Kasumi-1 (cell line): Measurements from ENCODE around the gene ELANE.
A peak's percentile ranks its signal among the peaks of the same experiment; 100 is the strongest.
"Not testable (repeated sequence)": the region's sequence is repeated elsewhere in the genome, so short reads cannot be mapped to it uniquely, and the experiment has no call there.

Experiments
- DNase-seq, 2 experiments: peaks; one replicate each; lab custom pipeline; 2025; lab: John Stamatoyannopoulos, UW

ELANE gene

GRCh38 chr19:842802-843179, 9.3 kb upstream of the ELANE start:
- not testable (repeated sequence) for DNase-seq

DNA sequence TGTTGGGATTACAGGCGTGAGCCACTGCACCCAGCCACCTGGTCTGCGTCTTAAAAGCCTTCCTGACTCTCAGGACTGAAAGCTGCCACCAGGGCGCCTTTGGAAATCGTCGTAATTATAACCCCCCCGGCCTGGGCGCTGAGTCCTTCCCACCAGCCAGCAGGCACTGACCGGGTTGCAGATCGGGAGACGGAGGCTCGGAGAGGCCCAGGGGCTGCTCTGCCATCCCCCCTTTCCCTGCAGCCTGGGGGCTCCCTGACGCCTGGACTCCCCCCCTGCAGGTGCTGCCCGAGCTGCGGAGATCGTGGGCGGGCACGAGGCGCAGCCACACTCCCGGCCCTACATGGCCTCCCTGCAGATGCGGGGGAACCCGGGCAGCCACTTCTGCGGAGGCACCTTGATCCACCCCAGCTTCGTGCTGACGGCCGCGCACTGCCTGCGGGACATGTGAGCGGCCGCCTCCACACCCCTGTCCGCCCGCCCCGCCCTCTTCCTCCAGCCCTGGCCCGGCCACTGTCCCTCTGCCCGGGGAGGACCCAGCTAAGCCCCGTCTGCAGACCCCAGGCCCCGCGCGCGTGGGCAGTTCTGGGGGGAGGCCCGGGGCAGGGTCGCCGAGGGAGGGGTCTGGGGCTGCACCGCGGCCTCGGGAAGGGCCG, 8.8 kb upstream of the ELANE start:
- no peak for DNase-seq

GRCh38 chr19:843836-844545, 8.1 kb upstream of the ELANE start:
- DNase-seq = no peak

- DNase-seq = peak in 1 of 2 experiments; percentile 31
Measured at GRCh38 chr19:844546-844971, 7.5 kb upstream of the ELANE start.

GRCh38 chr19:845707-846521, 6.2 kb upstream of the ELANE start:
- DNase-seq = no peak

DNA sequence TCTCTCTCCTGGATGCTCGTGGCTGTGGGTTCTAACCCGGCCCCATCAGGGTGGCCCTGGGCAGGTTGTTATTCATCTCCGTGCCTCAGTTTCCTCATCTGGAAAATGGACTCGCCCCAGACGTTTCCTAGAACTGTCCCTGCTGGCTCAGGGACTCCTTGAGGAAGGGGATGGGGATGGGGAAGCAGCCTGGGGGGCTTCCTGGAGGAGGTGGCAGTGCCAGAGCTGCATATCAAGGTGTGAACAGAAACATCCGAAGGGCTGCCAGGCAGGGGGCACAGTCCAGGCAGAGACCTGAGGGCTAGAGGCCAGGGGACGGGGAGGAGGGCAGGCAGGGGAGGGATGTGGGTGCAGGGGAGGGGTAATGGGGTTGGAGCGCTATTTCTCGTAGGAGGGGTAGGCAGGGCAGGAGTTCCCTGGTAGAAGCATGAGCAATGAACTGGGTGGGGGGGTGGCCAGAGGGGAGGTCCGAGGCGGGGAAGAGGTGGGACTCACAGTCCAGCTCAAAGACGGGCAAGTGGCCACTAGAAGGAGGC, 3.6 kb upstream of the ELANE start:
- peak; percentile 39 to 43 for DNase-seq

- not testable (repeated sequence) for DNase-seq
Measured at GRCh38 chr19:849195-849594, 2.9 kb upstream of the ELANE start.

GRCh38 chr19:850221-850978, 1.7 kb upstream of the ELANE start:
- peak; percentile 67 for DNase-seq

GRCh38 chr19:850979-851335, 1.1 kb upstream of the ELANE start:
- no peak for DNase-seq

DNA sequence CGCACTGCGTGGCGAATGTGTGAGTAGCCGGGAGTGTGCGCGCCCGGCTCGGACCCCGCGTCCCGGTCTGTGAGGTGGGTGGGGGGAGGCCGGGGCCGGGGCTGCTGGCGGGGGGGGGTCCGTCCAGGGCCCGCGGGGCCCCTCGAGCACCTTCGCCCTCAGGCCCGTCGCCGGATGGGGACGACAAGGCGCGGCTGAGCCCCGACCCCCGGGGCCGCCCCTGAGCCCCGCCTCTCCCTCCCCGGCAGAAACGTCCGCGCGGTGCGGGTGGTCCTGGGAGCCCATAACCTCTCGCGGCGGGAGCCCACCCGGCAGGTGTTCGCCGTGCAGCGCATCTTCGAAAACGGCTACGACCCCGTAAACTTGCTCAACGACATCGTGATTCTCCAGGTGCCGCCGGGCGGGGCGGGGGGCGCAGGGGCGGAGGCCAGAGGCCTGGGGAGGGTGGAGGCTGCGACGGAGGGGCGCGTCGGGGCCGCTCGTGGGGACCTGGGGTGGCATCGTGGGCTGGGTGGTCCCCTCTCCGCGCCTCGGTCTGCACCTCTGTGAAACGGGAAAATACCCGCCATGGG, 997 bp downstream of the ELANE start:
- DNase-seq = no peak

DNA sequence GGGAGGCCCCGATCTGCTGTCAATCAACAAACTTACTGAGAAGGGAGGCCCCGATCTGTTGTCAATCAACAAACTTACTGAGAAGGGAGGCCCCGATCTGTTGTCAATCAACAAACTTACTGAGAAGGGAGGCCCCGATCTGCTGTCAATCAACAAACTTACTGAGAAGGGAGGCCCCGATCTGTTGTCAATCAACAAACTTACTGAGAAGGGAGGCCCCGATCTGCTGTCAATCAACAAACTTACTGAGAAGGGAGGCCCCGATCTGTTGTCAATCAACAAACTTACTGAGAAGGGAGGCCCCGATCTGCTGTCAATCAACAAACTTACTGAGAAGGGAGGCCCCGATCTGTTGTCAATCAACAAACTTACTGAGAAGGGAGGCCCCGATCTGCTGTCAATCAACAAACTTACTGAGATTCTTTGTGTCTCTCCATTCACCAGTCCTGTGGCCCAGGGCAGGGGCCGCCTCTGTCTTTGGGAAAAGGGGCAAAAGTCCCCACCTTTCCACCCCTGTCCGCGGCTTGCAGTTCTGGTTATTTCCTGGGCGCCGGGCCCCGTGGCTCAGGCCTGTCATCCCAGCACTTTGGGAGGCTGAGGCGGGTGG, 1.6 kb downstream of the ELANE start:
- DNase-seq = not testable (repeated sequence)

- DNase-seq = no peak
Measured at GRCh38 chr19:854549-854948, 2.4 kb downstream of the ELANE start.

DNA sequence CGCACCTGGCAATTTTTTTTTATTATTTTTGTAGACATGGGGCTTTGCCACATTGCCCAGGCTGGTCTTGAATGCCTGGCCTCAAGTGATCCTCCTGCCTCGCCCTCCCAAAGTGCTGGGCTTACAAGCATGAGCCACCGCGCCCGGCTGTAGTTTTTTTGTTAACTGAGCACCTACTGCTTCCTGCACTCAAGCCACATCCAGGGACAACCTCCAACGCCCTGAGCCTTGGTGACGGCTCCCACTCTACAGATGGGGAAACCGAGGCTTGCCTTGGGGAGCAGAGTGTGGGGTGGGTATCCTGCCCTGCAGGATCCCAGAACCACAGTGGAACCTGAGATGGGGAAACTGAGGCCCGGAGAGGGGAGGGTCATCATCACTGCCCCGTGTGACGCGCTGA, 3.0 kb downstream of the ELANE start:
- DNase-seq = no peak

GRCh38 chr19:855566-856120, 3.5 kb downstream of the ELANE start:
- DNase-seq = no peak

DNA sequence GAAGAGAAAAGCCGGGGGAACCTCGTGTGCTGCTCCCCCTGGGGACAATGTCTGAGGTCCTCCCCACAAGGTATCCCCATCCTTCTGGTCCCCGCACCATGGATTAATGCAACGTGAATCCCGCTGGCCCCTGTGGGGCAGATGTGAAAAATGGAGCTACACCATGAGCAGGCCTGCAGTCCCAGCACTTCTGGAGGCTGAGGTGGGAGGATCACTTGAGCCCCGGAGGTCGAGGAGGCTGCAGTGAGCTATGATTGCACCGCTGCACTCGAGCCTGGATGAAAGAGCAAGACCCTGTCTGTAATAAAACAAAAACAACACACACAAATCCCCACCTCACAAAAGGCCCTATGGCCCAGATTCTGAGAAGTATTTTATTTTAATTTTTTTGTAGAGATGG, 6.2 kb downstream of the ELANE start:
- DNase-seq = no peak

DNA sequence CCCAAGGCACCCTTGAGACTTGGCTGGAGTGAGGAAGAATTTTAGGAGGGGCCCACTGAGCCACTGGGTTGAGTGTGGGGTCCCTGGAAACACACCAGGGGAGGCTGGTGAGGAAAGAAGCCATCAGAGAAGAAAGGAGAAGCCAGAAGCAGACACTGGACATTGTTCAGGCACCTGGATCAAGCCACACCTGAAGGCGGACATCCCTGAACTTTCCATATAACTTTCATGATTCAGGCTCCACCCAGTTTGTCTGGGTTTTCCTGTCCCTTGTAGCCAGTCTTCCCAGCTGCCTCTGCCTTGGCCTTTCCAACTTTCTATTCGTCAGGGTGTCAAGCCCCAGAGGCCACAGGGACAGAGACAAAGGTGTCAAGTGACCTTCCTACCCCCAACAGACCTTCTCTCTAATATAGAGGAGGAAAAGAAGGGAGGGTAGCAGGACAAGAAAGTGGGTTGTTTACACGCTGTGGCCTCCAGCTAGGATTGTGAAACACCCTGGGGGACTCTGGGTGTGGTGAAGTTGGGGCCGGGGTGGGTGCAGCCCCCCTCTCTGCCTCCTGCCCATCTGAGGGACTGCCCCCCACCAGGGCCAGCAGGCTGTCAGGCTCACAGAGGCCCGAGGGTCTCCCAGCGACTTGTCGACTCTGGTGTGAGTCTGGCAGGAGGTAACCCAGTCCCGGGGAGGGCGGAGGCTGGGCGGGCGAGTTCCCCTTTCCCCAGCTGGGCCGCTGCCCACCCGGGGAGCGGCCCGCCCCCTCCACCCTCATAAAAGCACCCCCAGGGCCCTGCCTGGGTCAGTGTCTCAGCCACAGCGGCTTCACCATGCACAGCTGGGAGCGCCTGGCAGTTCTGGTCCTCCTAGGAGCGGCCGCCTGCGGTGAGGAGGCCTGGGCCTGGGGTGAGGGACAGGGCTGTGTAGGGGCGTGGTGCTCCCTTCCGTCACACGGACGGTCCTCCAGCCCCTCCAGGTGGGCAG, 7.1 kb downstream of the ELANE start, which contains the start of gene CFD:
CFD (plus strand) TSS at position 797 of the 976 bp plus-strand sequence; CDS start at position 823, 26 bp downstream.
- DNase-seq = peak; percentile 49 to 56

- DNase-seq = no peak
Measured at GRCh38 chr19:861141-861755, 9.1 kb downstream of the ELANE start.

- DNase-seq = peak; percentile 70 to 72
Measured at GRCh38 chr19:861756-862580, 9.9 kb downstream of the ELANE start.
